ENCODE measurements around the gene SLC35F3. TPM values are rescaled to one million over a fixed set of nuclear protein-coding genes. Genes with fewer than 3 reads are reported as not detected.

The SLC35F3 gene
- total and polyA plus RNA-seq, 2 donors from 2014 or later, result 0.41 to 0.66 TPM

DNA sequence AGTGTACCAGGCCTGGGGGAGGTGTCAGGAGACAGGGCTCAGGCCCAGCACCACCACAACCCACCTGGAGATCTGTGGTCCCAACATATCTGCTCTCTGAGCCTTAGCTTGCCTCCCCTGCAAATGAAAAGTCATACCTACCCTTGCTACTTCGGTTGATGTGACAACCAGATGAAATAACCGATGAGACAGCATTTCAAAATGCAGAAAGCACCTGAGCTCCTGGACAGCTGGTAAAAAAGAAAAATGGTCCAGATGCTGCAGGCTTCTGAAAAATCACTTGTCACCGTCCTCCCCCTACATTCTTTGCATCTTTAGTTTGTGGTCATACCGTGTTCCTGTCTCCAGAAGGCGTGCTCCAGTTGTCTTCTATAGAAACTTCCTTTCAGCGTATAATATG, 416.8 kb downstream of the SLC35F3 start:
- intact Hi-C loops (cut with DNase I), result no loop called here
- no peak for FAIRE-seq
- H3K27me3 ChIP-seq (ENCODE audit: control insufficient read depth, insufficient read depth, low read length), result no peaks in the 10 kb centered on the region
- H3K9me3 ChIP-seq (ENCODE audit: control insufficient read depth in 2 of 3, insufficient read depth in 1 of 3, low read length in 3 of 3), result no peaks in the 10 kb centered on the region
- no peaks in the 10 kb centered on the region for H3K36me3 ChIP-seq (ENCODE audit: control insufficient read depth in 2 of 3, insufficient read depth in 3 of 3, low read length in 3 of 3)
- H3K4me1 ChIP-seq (ENCODE audit: control insufficient read depth in 2 of 3, insufficient read depth in 2 of 3, low read depth in 1 of 3, low read length in 3 of 3), result no peaks in the 10 kb centered on the region
- H3K4me3 ChIP-seq (ENCODE audit: low read length in 3 of 3), result no peak overlapping the region
- DNase-seq, result no peak
- TF ChIP-seq, protein P1, sequence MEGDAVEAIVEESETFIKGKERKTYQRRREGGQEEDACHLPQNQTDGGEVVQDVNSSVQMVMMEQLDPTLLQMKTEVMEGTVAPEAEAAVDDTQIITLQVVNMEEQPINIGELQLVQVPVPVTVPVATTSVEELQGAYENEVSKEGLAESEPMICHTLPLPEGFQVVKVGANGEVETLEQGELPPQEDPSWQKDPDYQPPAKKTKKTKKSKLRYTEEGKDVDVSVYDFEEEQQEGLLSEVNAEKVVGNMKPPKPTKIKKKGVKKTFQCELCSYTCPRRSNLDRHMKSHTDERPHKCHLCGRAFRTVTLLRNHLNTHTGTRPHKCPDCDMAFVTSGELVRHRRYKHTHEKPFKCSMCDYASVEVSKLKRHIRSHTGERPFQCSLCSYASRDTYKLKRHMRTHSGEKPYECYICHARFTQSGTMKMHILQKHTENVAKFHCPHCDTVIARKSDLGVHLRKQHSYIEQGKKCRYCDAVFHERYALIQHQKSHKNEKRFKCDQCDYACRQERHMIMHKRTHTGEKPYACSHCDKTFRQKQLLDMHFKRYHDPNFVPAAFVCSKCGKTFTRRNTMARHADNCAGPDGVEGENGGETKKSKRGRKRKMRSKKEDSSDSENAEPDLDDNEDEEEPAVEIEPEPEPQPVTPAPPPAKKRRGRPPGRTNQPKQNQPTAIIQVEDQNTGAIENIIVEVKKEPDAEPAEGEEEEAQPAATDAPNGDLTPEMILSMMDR (IDR thresholded peaks at IDR 0.05; ENCODE audit: borderline replicate concordance, extremely low read depth, insufficient read depth), result no peak
- H3K27ac ChIP-seq (ENCODE audit: low read depth in 2 of 2, low read length in 2 of 2), result no peak overlapping the region
- no peak overlapping the region for H3K9ac ChIP-seq (ENCODE audit: low read length in 3 of 3)

GRCh38 chr1:234322097-234322496, 417.6 kb downstream of the SLC35F3 start:
- H3K27me3 ChIP-seq (ENCODE audit: control insufficient read depth, insufficient read depth, low read length), result no peaks in the 10 kb centered on the region
- DNase-seq (no peak), FAIRE-seq (no peak)
- no peaks in the 10 kb centered on the region for H3K36me3 ChIP-seq (ENCODE audit: control insufficient read depth in 2 of 3, insufficient read depth in 3 of 3, low read length in 3 of 3)
- no peak overlapping the region for H3K9ac ChIP-seq (ENCODE audit: low read length in 3 of 3)
- no peaks in the 10 kb centered on the region for H3K4me1 ChIP-seq (ENCODE audit: control insufficient read depth in 2 of 3, insufficient read depth in 2 of 3, low read depth in 1 of 3, low read length in 3 of 3)
- H3K9me3 ChIP-seq (ENCODE audit: control insufficient read depth in 2 of 3, insufficient read depth in 1 of 3, low read length in 3 of 3), result no peaks in the 10 kb centered on the region
- TF ChIP-seq, protein P1 (IDR thresholded peaks at IDR 0.05; ENCODE audit: borderline replicate concordance, extremely low read depth, insufficient read depth), result no peak
- H3K27ac ChIP-seq (ENCODE audit: low read depth in 2 of 2, low read length in 2 of 2), result no peak overlapping the region
- intact Hi-C loops (cut with DNase I), result no loop called here
- H3K4me3 ChIP-seq (ENCODE audit: low read length in 3 of 3), result no peak overlapping the region

DNA sequence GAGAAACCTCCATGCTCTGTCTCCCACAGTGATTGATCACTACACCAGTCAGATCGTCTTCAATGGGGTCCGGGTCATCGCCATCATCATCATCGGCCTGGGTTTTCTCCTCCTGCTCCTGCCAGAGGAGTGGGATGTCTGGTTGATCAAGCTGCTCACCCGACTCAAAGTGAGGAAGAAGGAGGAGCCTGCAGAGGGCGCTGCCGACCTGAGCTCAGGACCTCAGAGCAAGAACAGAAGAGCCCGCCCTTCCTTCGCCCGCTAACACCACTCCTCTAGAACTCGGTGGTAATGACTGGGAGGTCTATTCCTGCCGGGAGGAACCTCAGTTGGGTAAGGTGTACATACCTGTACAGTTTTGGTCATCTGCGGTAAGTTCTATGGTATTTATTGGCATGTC, 418.5 kb downstream of the SLC35F3 start:
- H3K36me3 ChIP-seq (ENCODE audit: control insufficient read depth in 2 of 3, insufficient read depth in 3 of 3, low read length in 3 of 3), result no peaks in the 10 kb centered on the region
- intact Hi-C loops (cut with DNase I), result no loop called here
- TF ChIP-seq, protein P1 (IDR thresholded peaks at IDR 0.05; ENCODE audit: borderline replicate concordance, extremely low read depth, insufficient read depth), result no peak
- no peak overlapping the region for H3K9ac ChIP-seq (ENCODE audit: low read length in 3 of 3)
- no peaks in the 10 kb centered on the region for H3K4me1 ChIP-seq (ENCODE audit: control insufficient read depth in 2 of 3, insufficient read depth in 2 of 3, low read depth in 1 of 3, low read length in 3 of 3)
- FAIRE-seq, result no peak
- no peak overlapping the region for H3K27ac ChIP-seq (ENCODE audit: low read depth in 2 of 2, low read length in 2 of 2)
- peak in 1 of 5 donors; percentile 17 for DNase-seq
- H3K9me3 ChIP-seq (ENCODE audit: control insufficient read depth in 2 of 3, insufficient read depth in 1 of 3, low read length in 3 of 3), result no peaks in the 10 kb centered on the region
- H3K27me3 ChIP-seq (ENCODE audit: control insufficient read depth, insufficient read depth, low read length), result no peaks in the 10 kb centered on the region
- H3K4me3 ChIP-seq (ENCODE audit: low read length in 3 of 3), result no peak overlapping the region

GRCh38 chr1:234324821-234325220, 420.3 kb downstream of the SLC35F3 start:
- Histone ChIP-seq H3K27ac (ENCODE audit: low read depth in 2 of 2, low read length in 2 of 2) (no peak overlapping the region), H3K4me3 (ENCODE audit: low read length in 3 of 3) (no peak overlapping the region), H3K9me3 (ENCODE audit: control insufficient read depth in 2 of 3, insufficient read depth in 1 of 3, low read length in 3 of 3) (no peaks in the 10 kb centered on the region), H3K4me1 (ENCODE audit: control insufficient read depth in 2 of 3, insufficient read depth in 2 of 3, low read depth in 1 of 3, low read length in 3 of 3) (no peaks in the 10 kb centered on the region), H3K9ac (ENCODE audit: low read length in 3 of 3) (no peak overlapping the region), H3K36me3 (ENCODE audit: control insufficient read depth in 2 of 3, insufficient read depth in 3 of 3, low read length in 3 of 3) (no peaks in the 10 kb centered on the region), H3K27me3 (ENCODE audit: control insufficient read depth, insufficient read depth, low read length) (no peaks in the 10 kb centered on the region)
- DNase-seq, result peak in 3 of 5 donors; percentile 42 to 53 (median 45)
- no peak for FAIRE-seq
- TF ChIP-seq, protein P1 (IDR thresholded peaks at IDR 0.05; ENCODE audit: borderline replicate concordance, extremely low read depth, insufficient read depth), result no peak
- intact Hi-C loops (cut with DNase I), result no loop called here

Data from kidney (tissue), 14 donors.